DMS53 treated with DMSO at 0.1 percent for 48 hours (cell line): Measurements from ENCODE around the gene GRIK5.
"Not testable (repeated sequence)": the region's sequence is repeated elsewhere in the genome, so short reads cannot be mapped to it uniquely, and the experiment has no call there.

Source experiments
- DNase-seq: peaks from one replicate; lab custom pipeline; 2025; ENCODE audit not compliant: unreplicated experiment; lab: John Stamatoyannopoulos, UW

The GRIK5 gene

GRCh38 chr19:42053037-42053935, 16.7 kb downstream of the GRIK5 start:
- no peak for DNase-seq

GRCh38 chr19:42052241-42052863, 17.7 kb downstream of the GRIK5 start:
- DNase-seq, result no peak

GRCh38 chr19:42051166-42052115, 18.6 kb downstream of the GRIK5 start:
- DNase-seq, result peak; percentile 91

GRCh38 chr19:42048992-42049391, 21.0 kb downstream of the GRIK5 start:
- peak; percentile 54 for DNase-seq

GRCh38 chr19:42045575-42045974, 24.4 kb downstream of the GRIK5 start:
- no peak for DNase-seq

GRCh38 chr19:42042455-42043170, 27.4 kb downstream of the GRIK5 start:
- no peak for DNase-seq

GRCh38 chr19:42040491-42040890, 29.5 kb downstream of the GRIK5 start:
- not testable (repeated sequence) for DNase-seq

- no peak for DNase-seq
Observed at GRCh38 chr19:42040031-42040430, 30.0 kb downstream of the GRIK5 start.

- peak; percentile 83 for DNase-seq
Observed at GRCh38 chr19:42038666-42039065, 31.3 kb downstream of the GRIK5 start.

GRCh38 chr19:42037649-42038048, 32.4 kb downstream of the GRIK5 start:
- no peak for DNase-seq

- DNase-seq, result peak; percentile 63
Observed at GRCh38 chr19:42034640-42035391, 35.2 kb downstream of the GRIK5 start.

GRCh38 chr19:42033413-42033812, 36.6 kb downstream of the GRIK5 start:
- DNase-seq, result no peak

- DNase-seq, result peak; percentile 89
Observed at GRCh38 chr19:42032431-42032830, 37.6 kb downstream of the GRIK5 start.

GRCh38 chr19:42030645-42031440, 39.2 kb downstream of the GRIK5 start:
- DNase-seq, result no peak

GRCh38 chr19:42028304-42029216, 41.4 kb downstream of the GRIK5 start:
- DNase-seq, result no peak

GRCh38 chr19:42024622-42025111, 45.3 kb downstream of the GRIK5 start:
- DNase-seq, result no peak

GRCh38 chr19:42023943-42024260, 46.1 kb downstream of the GRIK5 start:
- DNase-seq, result no peak
